Stimulated activated naive CD8-positive, alpha-beta T cell treated with anti-CD3 and anti-CD28 coated beads, Interleukin-15, Interleukin-2, amounts not matched to agents 100 ng/mL and 50 ng/mL, for 24 hours (primary cell): ENCODE results near the gene SERTAD3.
"Not testable (repeated sequence)": the region's sequence is repeated elsewhere in the genome, so short reads cannot be mapped to it uniquely, and the experiment has no call there.

Experiments
- H3K27ac Mint-ChIP-seq: one replicate; pipeline ENCODE4 v1.8.0; 2021; ENCODE audit warnings: mild to moderate bottlenecking, mixed read lengths
- H3K27me3 Mint-ChIP-seq: one replicate; pipeline ENCODE4 v1.8.0; 2021; ENCODE audit warnings: mixed read lengths
- H3K36me3 Mint-ChIP-seq: one replicate; pipeline ENCODE4 v1.8.0; 2021; ENCODE audit warnings: low read depth, mixed read lengths
- H3K4me1 Mint-ChIP-seq: one replicate; pipeline ENCODE4 v1.8.0; 2021; ENCODE audit warnings: low read depth, mixed read lengths
- H3K4me3 Mint-ChIP-seq: one replicate; pipeline ENCODE4 v1.8.0; 2021; ENCODE audit warnings: mild to moderate bottlenecking, mixed read lengths
- H3K9me3 Mint-ChIP-seq: one replicate; pipeline ENCODE4 v1.8.0; 2021; ENCODE audit warnings: mixed read lengths

The SERTAD3 gene

GRCh38 chr19:40444000-40444824 is at the start of gene SERTAD3:
Gene SERTAD3 (minus strand): TSS chr19:40444335. CDS start chr19:40442080, 2,255 bp downstream.
- Mint-ChIP-seq H3K27me3 (no peaks in the 10 kb centered on the region), H3K9me3 (no peaks in the 10 kb centered on the region), H3K4me1 (peaks cover 16% of the 10 kb centered on the region), H3K4me3 (peak within 1 kb of the TSS; percentile 98), H3K36me3 (peaks cover 6% of the 10 kb centered on the region), H3K27ac (peak within 1 kb of the TSS; percentile 95)

- no peak overlapping the region for H3K27ac Mint-ChIP-seq
- H3K4me1 Mint-ChIP-seq: no peaks in the 10 kb centered on the region
- H3K9me3 Mint-ChIP-seq: no peaks in the 10 kb centered on the region
- H3K36me3 Mint-ChIP-seq: no peaks in the 10 kb centered on the region
- peaks cover 13% of the 10 kb centered on the region for H3K27me3 Mint-ChIP-seq
- no peak overlapping the region for H3K4me3 Mint-ChIP-seq
Observed at GRCh38 chr19:40493778-40494177, 49.6 kb upstream of the SERTAD3 start.

GRCh38 chr19:40492274-40492673 is 48.1 kb upstream of the SERTAD3 start:
- no peaks in the 10 kb centered on the region for H3K4me1 Mint-ChIP-seq
- H3K36me3 Mint-ChIP-seq: no peaks in the 10 kb centered on the region
- no peaks in the 10 kb centered on the region for H3K9me3 Mint-ChIP-seq
- no peak overlapping the region for H3K27ac Mint-ChIP-seq
- H3K27me3 Mint-ChIP-seq: peaks cover 22% of the 10 kb centered on the region
- H3K4me3 Mint-ChIP-seq: no peak overlapping the region

GRCh38 chr19:40489882-40490230 is 45.7 kb upstream of the SERTAD3 start:
- Mint-ChIP-seq H3K9me3 (no peaks in the 10 kb centered on the region), H3K4me1 (no peaks in the 10 kb centered on the region), H3K27me3 (peaks cover 22% of the 10 kb centered on the region), H3K4me3 (no peak overlapping the region), H3K27ac (no peak overlapping the region), H3K36me3 (no peaks in the 10 kb centered on the region)

- Mint-ChIP-seq H3K4me3 (no peak overlapping the region), H3K27me3 (peaks cover 20% of the 10 kb centered on the region), H3K4me1 (no peaks in the 10 kb centered on the region)
Observed at GRCh38 chr19:40486017-40486416, 41.9 kb upstream of the SERTAD3 start.

GRCh38 chr19:40475878-40476644 is 31.9 kb upstream of the SERTAD3 start:
- H3K9me3 Mint-ChIP-seq, H3K36me3 Mint-ChIP-seq, H3K27ac Mint-ChIP-seq, H3K4me1 Mint-ChIP-seq, H3K4me3 Mint-ChIP-seq: not testable (repeated sequence)
- peaks cover 12% of the 10 kb centered on the region for H3K27me3 Mint-ChIP-seq

More at GRCh38 chr19:40486017-40486416, 41.9 kb upstream of the SERTAD3 start:
- H3K9me3 Mint-ChIP-seq: no peaks in the 10 kb centered on the region
- no peaks in the 10 kb centered on the region for H3K36me3 Mint-ChIP-seq
- no peak overlapping the region for H3K27ac Mint-ChIP-seq

- H3K9me3 Mint-ChIP-seq: no peaks in the 10 kb centered on the region
- H3K4me3 Mint-ChIP-seq: no peak overlapping the region
- no peak overlapping the region for H3K27ac Mint-ChIP-seq
- no peaks in the 10 kb centered on the region for H3K36me3 Mint-ChIP-seq
- H3K4me1 Mint-ChIP-seq: no peaks in the 10 kb centered on the region
- peaks cover 9% of the 10 kb centered on the region for H3K27me3 Mint-ChIP-seq
Observed at GRCh38 chr19:40474737-40475136, 30.6 kb upstream of the SERTAD3 start.

GRCh38 chr19:40472516-40472915 is 28.4 kb upstream of the SERTAD3 start:
- H3K27me3 Mint-ChIP-seq: peaks cover 11% of the 10 kb centered on the region
- no peaks in the 10 kb centered on the region for H3K9me3 Mint-ChIP-seq
- peaks cover 3% of the 10 kb centered on the region for H3K4me1 Mint-ChIP-seq
- no peaks in the 10 kb centered on the region for H3K36me3 Mint-ChIP-seq
- H3K27ac Mint-ChIP-seq: no peak overlapping the region
- no peak overlapping the region for H3K4me3 Mint-ChIP-seq

GRCh38 chr19:40471111-40471510 is 27.0 kb upstream of the SERTAD3 start:
- Mint-ChIP-seq H3K27ac (no peak overlapping the region), H3K4me3 (no peak overlapping the region), H3K4me1 (peaks cover 10% of the 10 kb centered on the region), H3K27me3 (peaks cover 14% of the 10 kb centered on the region), H3K36me3 (peaks cover 4% of the 10 kb centered on the region), H3K9me3 (no peaks in the 10 kb centered on the region)

GRCh38 chr19:40469011-40469410 is 24.9 kb upstream of the SERTAD3 start:
- H3K9me3 Mint-ChIP-seq: no peaks in the 10 kb centered on the region
- peaks cover 4% of the 10 kb centered on the region for H3K36me3 Mint-ChIP-seq
- H3K27me3 Mint-ChIP-seq: peaks cover 15% of the 10 kb centered on the region
- H3K4me1 Mint-ChIP-seq: peaks cover 27% of the 10 kb centered on the region
- H3K27ac Mint-ChIP-seq: no peak overlapping the region
- no peak overlapping the region for H3K4me3 Mint-ChIP-seq

GRCh38 chr19:40466985-40467734 is 23.0 kb upstream of the SERTAD3 start, which contains the start of gene SPTBN4:
Gene SPTBN4 (plus strand): TSS chr19:40467001. CDS start chr19:40472622, 5,621 bp downstream.
- Mint-ChIP-seq H3K36me3 (peaks cover 4% of the 10 kb centered on the region), H3K4me3 (peak within 1 kb of the TSS; percentile 88), H3K27ac (peak within 1 kb of the TSS; percentile 95), H3K4me1 (peaks cover 30% of the 10 kb centered on the region), H3K27me3 (peaks cover 15% of the 10 kb centered on the region), H3K9me3 (no peaks in the 10 kb centered on the region)

- Mint-ChIP-seq H3K4me1 (peaks cover 35% of the 10 kb centered on the region), H3K9me3 (no peaks in the 10 kb centered on the region), H3K27ac (peak overlapping the region; percentile 95), H3K4me3 (peak overlapping the region; percentile 88), H3K27me3 (peaks cover 15% of the 10 kb centered on the region), H3K36me3 (peaks cover 4% of the 10 kb centered on the region)
Observed at GRCh38 chr19:40466219-40466984, 22.3 kb upstream of the SERTAD3 start.

GRCh38 chr19:40465557-40466218 is 21.6 kb upstream of the SERTAD3 start, which contains the start of gene BLVRB:
Gene BLVRB (minus strand): TSS chr19:40465745. CDS start chr19:40465688, 57 bp downstream.
- Mint-ChIP-seq H3K36me3 (peaks cover 4% of the 10 kb centered on the region), H3K27me3 (peaks cover 15% of the 10 kb centered on the region), H3K27ac (peak within 1 kb of the TSS; percentile 95), H3K4me1 (peaks cover 35% of the 10 kb centered on the region), H3K9me3 (no peaks in the 10 kb centered on the region), H3K4me3 (peak within 1 kb of the TSS; percentile 88)
